GM18505 (cell line): ENCODE data around the gene MCCC2.

Experiments
- ATAC-seq: cut with Tn5 transposase; IDR thresholded peaks from one replicate; pipeline ENCODE4 v1.9.1; 2021; ENCODE audit not compliant: unreplicated experiment
- POLR2A ChIP-seq: IDR thresholded peaks from 4 replicates; pipeline ENCODE4 v1.6.1; 2011; ENCODE audit warnings: borderline replicate concordance; ENCODE audit not compliant: insufficient read depth, insufficient read length; ENCODE audit errors: extremely low read depth

MCCC2 gene

DNA sequence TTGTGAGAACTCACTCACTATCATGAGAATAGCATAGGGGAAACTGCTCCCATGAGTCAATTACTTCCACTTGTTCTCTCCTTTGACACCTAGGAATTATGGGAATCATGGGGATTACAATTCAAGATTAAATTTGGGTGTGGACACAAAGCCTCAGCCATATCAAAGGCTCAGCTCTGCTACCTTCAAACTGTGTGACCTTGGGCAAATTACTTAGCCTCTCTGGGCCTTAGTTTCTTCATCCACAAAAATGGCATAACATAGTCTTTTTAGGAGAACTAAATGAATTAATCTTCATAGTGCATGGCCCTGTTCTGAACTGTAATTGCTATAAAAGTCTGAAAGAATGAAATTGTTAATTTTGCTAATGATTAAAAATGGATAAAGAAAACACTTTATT lies 113.7 kb downstream of the MCCC2 start:
- no peak for TF ChIP-seq POLR2A
- no peak for ATAC-seq

DNA sequence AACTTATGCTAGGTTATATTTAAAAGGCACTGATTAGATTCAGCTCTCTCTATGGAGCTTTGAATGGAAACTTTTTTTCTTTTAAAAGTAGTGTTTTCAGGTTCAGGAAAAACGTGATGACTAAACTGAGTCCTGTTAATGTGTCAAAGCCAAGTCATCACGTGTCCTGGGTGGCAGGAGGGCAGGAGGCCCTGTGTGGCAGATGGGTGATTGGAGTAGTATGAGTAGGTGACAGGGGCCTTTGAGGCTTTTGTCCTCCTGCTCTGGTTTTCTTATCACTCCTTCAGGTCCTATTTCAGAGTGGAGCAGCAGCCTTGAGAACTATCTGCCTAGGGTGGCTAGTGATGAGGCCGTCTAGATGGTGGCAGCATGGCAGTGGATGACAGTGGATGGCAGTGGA lies 114.3 kb downstream of the MCCC2 start:
- no peak for ATAC-seq
- no peak for TF ChIP-seq POLR2A

DNA sequence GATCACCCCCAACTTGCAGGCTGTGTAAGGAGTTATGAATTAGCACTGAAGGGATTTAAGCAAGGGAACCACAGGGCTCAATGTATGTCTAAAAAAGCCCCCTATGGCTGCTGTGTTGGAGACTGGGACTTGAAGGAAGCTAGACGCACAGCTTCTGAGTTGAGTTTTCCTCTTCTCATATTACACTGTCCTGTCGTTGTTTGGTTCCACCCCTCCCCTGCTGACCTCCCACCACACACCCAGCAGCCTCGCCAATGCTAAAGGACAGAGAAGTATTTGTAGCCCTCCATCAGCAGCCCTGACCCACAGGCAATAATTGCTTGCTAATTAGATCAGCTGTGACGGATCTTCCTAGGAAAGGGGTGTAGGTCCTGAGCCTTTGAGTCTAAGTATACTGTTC lies 116.8 kb downstream of the MCCC2 start:
- no peak for TF ChIP-seq POLR2A
- no peak for ATAC-seq

GRCh38 chr5:71705421-71705820 lies 118.3 kb downstream of the MCCC2 start:
- TF ChIP-seq POLR2A: no peak
- ATAC-seq: no peak

- ATAC-seq: no peak
- no peak for TF ChIP-seq POLR2A
Measured at GRCh38 chr5:71706906-71707305, 119.8 kb downstream of the MCCC2 start.
